DND-41 (cell line): ENCODE results near the gene PDZRN4.

Experiments
- EZH2 ChIP-seq: IDR thresholded peaks from 3 replicates; pipeline ENCODE4 v1.6.1; 2012; ENCODE audit warnings: borderline replicate concordance, low read depth, mild to moderate bottlenecking, moderate library complexity, low read length, inconsistent platforms; ENCODE audit not compliant: severe bottlenecking
- TF ChIP-seq, protein P1 (sequence below): IDR thresholded peaks from 2 replicates; pipeline ENCODE4 v1.5.1; 2012; ENCODE audit warnings: borderline replicate concordance, low read length, moderate library complexity, mild to moderate bottlenecking; ENCODE audit not compliant: poor library complexity, severe bottlenecking; ENCODE audit errors: extremely low read depth

GRCh38 chr12:41269056-41269455 lies 80.9 kb downstream of the PDZRN4 start:
- TF ChIP-seq, protein P1, sequence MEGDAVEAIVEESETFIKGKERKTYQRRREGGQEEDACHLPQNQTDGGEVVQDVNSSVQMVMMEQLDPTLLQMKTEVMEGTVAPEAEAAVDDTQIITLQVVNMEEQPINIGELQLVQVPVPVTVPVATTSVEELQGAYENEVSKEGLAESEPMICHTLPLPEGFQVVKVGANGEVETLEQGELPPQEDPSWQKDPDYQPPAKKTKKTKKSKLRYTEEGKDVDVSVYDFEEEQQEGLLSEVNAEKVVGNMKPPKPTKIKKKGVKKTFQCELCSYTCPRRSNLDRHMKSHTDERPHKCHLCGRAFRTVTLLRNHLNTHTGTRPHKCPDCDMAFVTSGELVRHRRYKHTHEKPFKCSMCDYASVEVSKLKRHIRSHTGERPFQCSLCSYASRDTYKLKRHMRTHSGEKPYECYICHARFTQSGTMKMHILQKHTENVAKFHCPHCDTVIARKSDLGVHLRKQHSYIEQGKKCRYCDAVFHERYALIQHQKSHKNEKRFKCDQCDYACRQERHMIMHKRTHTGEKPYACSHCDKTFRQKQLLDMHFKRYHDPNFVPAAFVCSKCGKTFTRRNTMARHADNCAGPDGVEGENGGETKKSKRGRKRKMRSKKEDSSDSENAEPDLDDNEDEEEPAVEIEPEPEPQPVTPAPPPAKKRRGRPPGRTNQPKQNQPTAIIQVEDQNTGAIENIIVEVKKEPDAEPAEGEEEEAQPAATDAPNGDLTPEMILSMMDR = no peak
- TF ChIP-seq EZH2 = no peak
